ENCODE results near the gene PGF.

PGF gene

DNA sequence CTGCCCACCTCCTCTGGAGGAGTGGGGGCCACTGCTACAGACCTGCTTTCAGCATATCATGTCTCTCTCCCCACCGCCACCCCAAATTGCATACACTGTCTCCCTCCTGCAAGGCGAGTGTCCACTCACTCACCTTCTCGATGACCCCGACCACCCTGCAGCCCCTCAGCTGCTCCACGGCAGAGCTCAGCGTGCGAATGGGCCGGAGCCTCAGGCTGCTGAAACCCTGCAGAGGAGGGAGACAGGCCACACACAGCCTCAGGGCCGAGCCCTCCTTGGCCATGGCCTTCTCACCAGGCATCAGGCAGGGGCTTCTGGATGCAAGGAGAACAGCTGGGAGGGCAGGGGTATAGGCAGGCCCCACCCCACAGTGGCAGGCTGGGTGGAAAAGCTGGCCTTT, 37.0 kb downstream of the PGF start:
- peak overlapping the region; percentile 25 for H3K18ac ChIP-seq (ENCODE audit: low read length)
- H3K27ac ChIP-seq (replicated peaks; ENCODE audit: low read length): no peak overlapping the region
- H2BK12ac ChIP-seq (ENCODE audit: low read length): no peak overlapping the region
- no peak for DNase-seq (ENCODE audit: low spot score)
- H3K4ac ChIP-seq (ENCODE audit: low read length): no peak overlapping the region
- H3K4me2 ChIP-seq (ENCODE audit: insufficient read depth, low read length, poor library complexity, severe bottlenecking): no peak overlapping the region
- H2BK120ac ChIP-seq (ENCODE audit: low read depth, low read length): no peak overlapping the region
- H3K36me3 ChIP-seq (replicated peaks in 1 of 2; ENCODE audit: control insufficient read depth in 2 of 2, insufficient read depth in 2 of 2, low read length in 2 of 2): peaks cover 0 to 3% of the 10 kb centered on the region in 2 donors
- no peak overlapping the region for H2AFZ ChIP-seq (ENCODE audit: low read length)
- no peak overlapping the region for H2AK5ac ChIP-seq (ENCODE audit: low read depth, low read length)
- peak overlapping the region in 1 of 2 donors; percentile 43 for H3K4me3 ChIP-seq (ENCODE audit: low read length in 2 of 2)
- peak overlapping the region; percentile 85 for H2BK5ac ChIP-seq (ENCODE audit: low read length)
- no peak overlapping the region for H3K9ac ChIP-seq (ENCODE audit: low read depth, low read length, poor library complexity)
- peak overlapping the region; percentile 62 for H3K23ac ChIP-seq (ENCODE audit: low read depth, low read length, poor library complexity)
- H4K91ac ChIP-seq (ENCODE audit: low read depth, low read length, poor library complexity): no peak overlapping the region
- no CpG with 5 or more reads among the region's 9 CpGs for WGBS, 2 donors (ENCODE audit: extremely low coverage in 2 of 2, insufficient read length in 2 of 2, insufficient replicate concordance in 1 of 2)
- H3K4me1 ChIP-seq (ENCODE audit: control insufficient read depth in 2 of 2, insufficient read depth in 1 of 2, low read depth in 1 of 2, low read length in 2 of 2): peaks cover 0 to 5% of the 10 kb centered on the region in 2 donors
- peaks cover 5% of the 10 kb centered on the region for H3K79me1 ChIP-seq (ENCODE audit: low read depth, low read length)
- H4K8ac ChIP-seq (ENCODE audit: low read depth, low read length): no peak overlapping the region
- H3K9me3 ChIP-seq (replicated peaks in 1 of 2; ENCODE audit: control insufficient read depth in 2 of 2, insufficient read depth in 1 of 2, low read depth in 1 of 2, low read length in 2 of 2): no peaks in the 10 kb centered on the region
- H3K27me3 ChIP-seq (ENCODE audit: control insufficient read depth in 3 of 3, insufficient read depth in 3 of 3, low read depth in 1 of 3, low read length in 3 of 3): no peaks in the 10 kb centered on the region
- H3K14ac ChIP-seq (ENCODE audit: low read length): peak overlapping the region; percentile 32
- H2BK15ac ChIP-seq (ENCODE audit: low read length): no peak overlapping the region

- H2BK120ac ChIP-seq (ENCODE audit: low read depth, low read length): no peak overlapping the region
- H2BK12ac ChIP-seq (ENCODE audit: low read length): no peak overlapping the region
- H3K9ac ChIP-seq (ENCODE audit: low read depth, low read length, poor library complexity): peak overlapping the region; percentile 30
- DNase-seq (ENCODE audit: low spot score): no peak
- H3K27ac ChIP-seq (replicated peaks; ENCODE audit: low read length): no peak overlapping the region
- H3K23ac ChIP-seq (ENCODE audit: low read depth, low read length, poor library complexity): no peak overlapping the region
- H2AK5ac ChIP-seq (ENCODE audit: low read depth, low read length): no peak overlapping the region
- H3K14ac ChIP-seq (ENCODE audit: low read length): no peak overlapping the region
- peaks cover 0 to 5% of the 10 kb centered on the region in 2 donors for H3K4me1 ChIP-seq (ENCODE audit: control insufficient read depth in 2 of 2, insufficient read depth in 1 of 2, low read depth in 1 of 2, low read length in 2 of 2)
- H2BK15ac ChIP-seq (ENCODE audit: low read length): no peak overlapping the region
- WGBS, 2 donors (ENCODE audit: extremely low coverage in 2 of 2, insufficient read length in 2 of 2, insufficient replicate concordance in 1 of 2): no CpG with 5 or more reads among the region's 13 CpGs
- no peak overlapping the region for H3K4ac ChIP-seq (ENCODE audit: low read length)
- peaks cover 5% of the 10 kb centered on the region for H3K79me1 ChIP-seq (ENCODE audit: low read depth, low read length)
- H2AFZ ChIP-seq (ENCODE audit: low read length): no peak overlapping the region
- H3K4me2 ChIP-seq (ENCODE audit: insufficient read depth, low read length, poor library complexity, severe bottlenecking): no peak overlapping the region
- peak overlapping the region; percentile 32 for H2BK5ac ChIP-seq (ENCODE audit: low read length)
- peaks cover 0 to 3% of the 10 kb centered on the region in 2 donors for H3K36me3 ChIP-seq (replicated peaks in 1 of 2; ENCODE audit: control insufficient read depth in 2 of 2, insufficient read depth in 2 of 2, low read length in 2 of 2)
- no peak overlapping the region for H3K18ac ChIP-seq (ENCODE audit: low read length)
- no peak overlapping the region for H3K4me3 ChIP-seq (ENCODE audit: low read length in 2 of 2)
- H4K91ac ChIP-seq (ENCODE audit: low read depth, low read length, poor library complexity): no peak overlapping the region
- H4K8ac ChIP-seq (ENCODE audit: low read depth, low read length): no peak overlapping the region
- H3K9me3 ChIP-seq (replicated peaks in 1 of 2; ENCODE audit: control insufficient read depth in 2 of 2, insufficient read depth in 1 of 2, low read depth in 1 of 2, low read length in 2 of 2): no peaks in the 10 kb centered on the region
- no peaks in the 10 kb centered on the region for H3K27me3 ChIP-seq (ENCODE audit: control insufficient read depth in 3 of 3, insufficient read depth in 3 of 3, low read depth in 1 of 3, low read length in 3 of 3)
Measured at GRCh38 chr14:74917646-74918081, 37.7 kb downstream of the PGF start.

- Histone ChIP-seq H2BK15ac (ENCODE audit: low read length) (no peak overlapping the region), H3K9ac (ENCODE audit: low read depth, low read length, poor library complexity) (no peak overlapping the region), H3K4ac (ENCODE audit: low read length) (no peak overlapping the region), H2AFZ (ENCODE audit: low read length) (no peak overlapping the region), H2BK5ac (ENCODE audit: low read length) (no peak overlapping the region), H3K27ac (replicated peaks; ENCODE audit: low read length) (no peak overlapping the region), H3K23ac (ENCODE audit: low read depth, low read length, poor library complexity) (no peak overlapping the region), H2BK120ac (ENCODE audit: low read depth, low read length) (no peak overlapping the region), H3K4me2 (ENCODE audit: insufficient read depth, low read length, poor library complexity, severe bottlenecking) (no peak overlapping the region), H3K79me1 (ENCODE audit: low read depth, low read length) (peaks cover 5% of the 10 kb centered on the region), H3K27me3 (ENCODE audit: control insufficient read depth in 3 of 3, insufficient read depth in 3 of 3, low read depth in 1 of 3, low read length in 3 of 3) (no peaks in the 10 kb centered on the region), H3K4me1 (ENCODE audit: control insufficient read depth in 2 of 2, insufficient read depth in 1 of 2, low read depth in 1 of 2, low read length in 2 of 2) (peaks cover 0 to 1% of the 10 kb centered on the region in 2 donors), H4K8ac (ENCODE audit: low read depth, low read length) (no peak overlapping the region), H3K14ac (ENCODE audit: low read length) (no peak overlapping the region), H3K4me3 (ENCODE audit: low read length in 2 of 2) (no peak overlapping the region), H3K18ac (ENCODE audit: low read length) (no peak overlapping the region), H3K36me3 (replicated peaks in 1 of 2; ENCODE audit: control insufficient read depth in 2 of 2, insufficient read depth in 2 of 2, low read length in 2 of 2) (peaks cover 0 to 3% of the 10 kb centered on the region in 2 donors), H2BK12ac (ENCODE audit: low read length) (no peak overlapping the region), H2AK5ac (ENCODE audit: low read depth, low read length) (no peak overlapping the region), H4K91ac (ENCODE audit: low read depth, low read length, poor library complexity) (no peak overlapping the region), H3K9me3 (replicated peaks in 1 of 2; ENCODE audit: control insufficient read depth in 2 of 2, insufficient read depth in 1 of 2, low read depth in 1 of 2, low read length in 2 of 2) (no peaks in the 10 kb centered on the region)
- no peak for DNase-seq (ENCODE audit: low spot score)
- no CpG with 5 or more reads among the region's 5 CpGs for WGBS, 2 donors (ENCODE audit: extremely low coverage in 2 of 2, insufficient read length in 2 of 2, insufficient replicate concordance in 1 of 2)
Measured at GRCh38 chr14:74917178-74917543, 38.2 kb downstream of the PGF start.

DNA sequence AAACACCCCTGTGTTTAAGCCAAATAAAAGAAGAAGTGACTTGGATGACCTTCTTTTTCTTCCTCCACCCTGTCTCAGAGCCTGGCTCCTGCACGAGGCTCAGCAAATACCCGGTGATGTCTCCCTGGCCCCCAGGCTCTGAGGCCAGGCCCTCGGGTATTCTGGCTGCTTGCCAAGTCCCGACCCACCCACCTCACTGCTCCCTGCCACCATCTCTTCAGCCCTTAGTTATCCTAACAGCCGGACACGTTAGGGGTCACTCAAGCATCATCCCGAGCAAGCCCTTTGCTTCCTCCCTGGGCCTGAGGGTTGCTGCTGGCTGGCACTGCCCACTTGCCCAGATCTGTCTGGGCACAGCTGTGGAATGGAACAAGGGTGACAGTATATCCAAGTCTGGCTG, 39.6 kb downstream of the PGF start:
- Histone ChIP-seq H3K4me1 (ENCODE audit: control insufficient read depth in 2 of 2, insufficient read depth in 1 of 2, low read depth in 1 of 2, low read length in 2 of 2) (no peaks in the 10 kb centered on the region), H3K9ac (ENCODE audit: low read depth, low read length, poor library complexity) (no peak overlapping the region), H3K9me3 (replicated peaks in 1 of 2; ENCODE audit: control insufficient read depth in 2 of 2, insufficient read depth in 1 of 2, low read depth in 1 of 2, low read length in 2 of 2) (no peaks in the 10 kb centered on the region), H3K18ac (ENCODE audit: low read length) (no peak overlapping the region), H3K14ac (ENCODE audit: low read length) (no peak overlapping the region), H3K27me3 (ENCODE audit: control insufficient read depth in 3 of 3, insufficient read depth in 3 of 3, low read depth in 1 of 3, low read length in 3 of 3) (no peaks in the 10 kb centered on the region), H3K4ac (ENCODE audit: low read length) (no peak overlapping the region), H4K91ac (ENCODE audit: low read depth, low read length, poor library complexity) (no peak overlapping the region), H3K36me3 (replicated peaks in 1 of 2; ENCODE audit: control insufficient read depth in 2 of 2, insufficient read depth in 2 of 2, low read length in 2 of 2) (peaks cover 0 to 3% of the 10 kb centered on the region in 2 donors), H3K79me1 (ENCODE audit: low read depth, low read length) (peaks cover 5% of the 10 kb centered on the region), H2AFZ (ENCODE audit: low read length) (no peak overlapping the region), H2BK12ac (ENCODE audit: low read length) (no peak overlapping the region), H3K4me2 (ENCODE audit: insufficient read depth, low read length, poor library complexity, severe bottlenecking) (no peak overlapping the region), H4K8ac (ENCODE audit: low read depth, low read length) (no peak overlapping the region), H3K23ac (ENCODE audit: low read depth, low read length, poor library complexity) (no peak overlapping the region), H2BK15ac (ENCODE audit: low read length) (no peak overlapping the region), H3K27ac (replicated peaks; ENCODE audit: low read length) (no peak overlapping the region), H2BK5ac (ENCODE audit: low read length) (no peak overlapping the region), H2AK5ac (ENCODE audit: low read depth, low read length) (no peak overlapping the region), H3K4me3 (ENCODE audit: low read length in 2 of 2) (no peak overlapping the region), H2BK120ac (ENCODE audit: low read depth, low read length) (no peak overlapping the region)
- no CpG with 5 or more reads among the region's 7 CpGs for WGBS, 2 donors (ENCODE audit: extremely low coverage in 2 of 2, insufficient read length in 2 of 2, insufficient replicate concordance in 1 of 2)
- no peak for DNase-seq (ENCODE audit: low spot score)
